ENCODE data around the gene CRY2. TPM values are rescaled to one million over a fixed set of nuclear protein-coding genes. Genes with fewer than 3 reads are reported as not detected.

CRY2 gene
- total and polyA plus RNA-seq, 2 of the 8 experiments (the other 6 are each of a cell fraction or from before 2014, with no cell fraction given) = 8.0 to 9.4 TPM

GRCh38 chr11:45811109-45811435 lies 36.2 kb upstream of the CRY2 start:
- Histone ChIP-seq H4K20me1 (replicated peaks in 1 of 2; ENCODE audit: control insufficient read depth in 1 of 2, insufficient read depth in 2 of 2, low read length in 2 of 2) (peaks cover 2 to 11% of the 10 kb centered on the region in 2 experiments), H2BK15ac (ENCODE audit: low read length) (no peak overlapping the region), H4K91ac (replicated peaks; ENCODE audit: insufficient read length, low read length) (no peak overlapping the region), H3K4ac (replicated peaks; ENCODE audit: insufficient read length, low read depth, low read length) (no peak overlapping the region), H3K56ac (replicated peaks; ENCODE audit: insufficient read length, low read depth, low read length) (no peak overlapping the region), H3K27ac (ENCODE audit: low read depth, low read length) (no peak overlapping the region), H2BK5ac (ENCODE audit: low read depth, low read length) (no peak overlapping the region), H3K18ac (ENCODE audit: extremely low read depth, low read length) (no peak overlapping the region), H3K14ac (ENCODE audit: insufficient read length) (no peak overlapping the region), H2BK12ac (ENCODE audit: low read depth, low read length) (no peak overlapping the region), H3K27me3 (replicated peaks in 1 of 4; ENCODE audit: control insufficient read depth in 3 of 4, extremely low read depth in 1 of 4, insufficient read depth in 3 of 4, low read length in 3 of 4) (no peaks in the 10 kb centered on the region), H3K9me3 (ENCODE audit: insufficient read depth in 2 of 2, low read depth in 1 of 2, low read length in 1 of 2) (no peaks in the 10 kb centered on the region), H3K23me2 (ENCODE audit: low read depth, low read length) (no peaks in the 10 kb centered on the region), H3K79me2 (ENCODE audit: control insufficient read depth in 1 of 2, insufficient read depth in 2 of 2, low read length in 2 of 2) (no peaks in the 10 kb centered on the region), H3K9ac (replicated peaks in 1 of 4; ENCODE audit: extremely low read depth in 1 of 4, low read depth in 3 of 4, low read length in 3 of 4) (no peak overlapping the region), H2AFZ (ENCODE audit: low read length) (no peak overlapping the region), H3K4me2 (ENCODE audit: insufficient read depth in 1 of 2, low read depth in 2 of 2, low read length in 2 of 2) (no peak overlapping the region), H4K8ac (ENCODE audit: extremely low read depth, insufficient read depth, low read length) (no peak overlapping the region; the same call in 1 of the 2 replicates), H2BK20ac (ENCODE audit: low read length) (no peak overlapping the region), H2BK120ac (replicated peaks; ENCODE audit: low read depth, low read length) (no peak overlapping the region), H3K79me1 (ENCODE audit: low read depth, low read length) (peaks cover 6% of the 10 kb centered on the region), H3K4me3 (ENCODE audit: extremely low read depth in 1 of 4, insufficient read depth in 2 of 4, low read depth in 3 of 4, low read length in 4 of 4) (no peak overlapping the region), H3K36me3 (ENCODE audit: control insufficient read depth in 2 of 4, insufficient read depth in 4 of 4, low read length in 3 of 4) (peaks cover 0 to 9% (median 0%) of the 10 kb centered on the region in 4 experiments; a peak in 3 of 8 replicates), H2AK5ac (ENCODE audit: low read depth, low read length) (no peak overlapping the region), H3K4me1 (replicated peaks in 1 of 4; ENCODE audit: control insufficient read depth in 3 of 4, insufficient read depth in 4 of 4, low read length in 3 of 4) (peaks cover 5 to 8% (median 5%) of the 10 kb centered on the region in 4 experiments; a peak in 6 of 7 replicates), H3K23ac (ENCODE audit: insufficient read length) (no peak overlapping the region), H4K5ac (ENCODE audit: insufficient read length, low read depth, low read length) (no peak overlapping the region)
- ChIA-PET POLR2A (ENCODE audit: partially characterized antibody) (no interaction called here), CTCF (ENCODE audit: partially characterized antibody) (interaction anchor here (0.6 kb wide), 1 partner anchor 33 kb away, joined by 3 read pairs; no protein-coding TSS in a partner anchor)
- WGBS, 2 experiments (ENCODE audit: extremely low coverage in 1 of 2, insufficient coverage in 1 of 2, insufficient read length in 1 of 2, insufficient replicate concordance in 2 of 2, low coverage in 1 of 2, low lambda C conversion rate in 2 of 2, missing lambda C conversion rate in 1 of 2) = 92% methylated on average over 14 of the region's 17 CpGs; no CpG with 5 or more reads in 1 of the 2 experiments
- DNase-seq (ENCODE audit: low read depth in 1 of 2, low spot score in 2 of 2) (no peak), FAIRE-seq (no peak)
- no peak for TF ChIP-seq GTF2F1 (IDR thresholded peaks at IDR 0.05; ENCODE audit: borderline replicate concordance, low read depth, low read length)
- TF ChIP-seq SIX5 (IDR thresholded peaks at IDR 0.05; ENCODE audit: low read depth, low read length) = no peak
- TF ChIP-seq POLR2A (IDR thresholded peaks at IDR 0.05; ENCODE audit: control extremely low read depth in 1 of 2, low read depth in 2 of 2, low read length in 2 of 2) = no peak
- TF ChIP-seq KDM5A (IDR thresholded peaks at IDR 0.05; ENCODE audit: low read length) = no peak
- no peak for TF ChIP-seq BRCA1 (IDR thresholded peaks at IDR 0.05; ENCODE audit: low read depth, low read length)
- TF ChIP-seq TAF7 (optimal IDR thresholded peaks at IDR 0.05; ENCODE audit: borderline replicate concordance, low read depth, low read length) = no peak
- TF ChIP-seq YY1 (IDR thresholded peaks at IDR 0.05; ENCODE audit: low read depth, low read length) = no peak
- TF ChIP-seq KDM1A (IDR thresholded peaks at IDR 0.05; ENCODE audit: borderline replicate concordance, low read length) = no peak
- TF ChIP-seq BACH1 (IDR thresholded peaks at IDR 0.05; ENCODE audit: low read length) = no peak
- no peak for TF ChIP-seq PHF8 (conservative IDR thresholded peaks at IDR 0.05; ENCODE audit: low read depth, low read length)

Measured in H1 (cell line).